Kidney epithelial cell (primary cell): ENCODE measurements around the gene BICRA. TPM values are rescaled to one million over a fixed set of nuclear protein-coding genes. Genes with fewer than 3 reads are reported as not detected.

ENCODE experiments used
- DNase-seq: peaks from one replicate; pipeline ENCODE4 v3.0.0-alpha.2; 2010; ENCODE audit warnings: low read depth
- H3K27me3 ChIP-seq: 2 replicates; pipeline ENCODE4 v1.6.0; 2011; ENCODE audit warnings: low read length; ENCODE audit not compliant: control insufficient read depth, insufficient read depth
- H3K36me3 ChIP-seq: 2 replicates; pipeline ENCODE4 v1.5.1; 2011; ENCODE audit warnings: low read length; ENCODE audit not compliant: control insufficient read depth, insufficient read depth
- H3K4me3 ChIP-seq: 2 replicates; pipeline ENCODE4 v1.5.1; 2011; ENCODE audit warnings: low read depth, mild to moderate bottlenecking, control low read depth, low read length
- CTCF ChIP-seq: IDR thresholded peaks from 2 replicates; pipeline ENCODE4 v1.5.1; 2011; ENCODE audit warnings: mild to moderate bottlenecking, moderate library complexity, low read length, control low read depth, inconsistent platforms; ENCODE audit not compliant: insufficient read depth, poor library complexity, severe bottlenecking
- total RNA-seq: library from RNA; depleted of rRNA; stranded (reverse); fragments of >200 nt; gene quantifications from 2 replicates; pipeline ENCODE4 v1.2.3, GENCODE V29; 2015

The BICRA gene
- total RNA-seq, 1 donor from 2014 or later = 11.2 TPM

- DNase-seq = no peak
- Histone ChIP-seq H3K4me3 (no peak overlapping the region), H3K36me3 (peaks cover 3% of the 10 kb centered on the region), H3K27me3 (no peaks in the 10 kb centered on the region)
- TF ChIP-seq CTCF = no peak
Observed at GRCh38 chr19:47682939-47683338, 74.0 kb downstream of the BICRA start.

- DNase-seq = no peak
- no peak overlapping the region for H3K4me3 ChIP-seq
- no peak for TF ChIP-seq CTCF
- no peaks in the 10 kb centered on the region for H3K36me3 ChIP-seq
- H3K27me3 ChIP-seq = no peaks in the 10 kb centered on the region
Observed at GRCh38 chr19:47686679-47687450, 77.9 kb downstream of the BICRA start.

GRCh38 chr19:47687906-47688305, 79.0 kb downstream of the BICRA start:
- H3K4me3 ChIP-seq = no peak overlapping the region

GRCh38 chr19:47691090-47691489, 82.2 kb downstream of the BICRA start:
- no peak for TF ChIP-seq CTCF
- no peak for DNase-seq
- Histone ChIP-seq H3K27me3 (no peaks in the 10 kb centered on the region), H3K36me3 (no peaks in the 10 kb centered on the region), H3K4me3 (no peak overlapping the region)

More at GRCh38 chr19:47687906-47688305, 79.0 kb downstream of the BICRA start:
- Histone ChIP-seq H3K27me3 (no peaks in the 10 kb centered on the region), H3K36me3 (no peaks in the 10 kb centered on the region)
- DNase-seq = no peak
- TF ChIP-seq CTCF = no peak

GRCh38 chr19:47691782-47692181, 82.8 kb downstream of the BICRA start:
- no peak for TF ChIP-seq CTCF
- H3K36me3 ChIP-seq = no peaks in the 10 kb centered on the region
- H3K4me3 ChIP-seq = no peak overlapping the region
- H3K27me3 ChIP-seq = no peaks in the 10 kb centered on the region
- no peak for DNase-seq

GRCh38 chr19:47693489-47693888, 84.6 kb downstream of the BICRA start:
- Histone ChIP-seq H3K4me3 (no peak overlapping the region), H3K36me3 (peaks cover 1% of the 10 kb centered on the region), H3K27me3 (no peaks in the 10 kb centered on the region)
- no peak for TF ChIP-seq CTCF
- no peak for DNase-seq
